D721Med (cell line): ENCODE results near the gene GRID2.

Experiments used
- DNase-seq: peaks from one replicate; pipeline ENCODE4 v3.0.0; 2011; ENCODE audit warnings: low spot score; ENCODE audit not compliant: insufficient read length
- FAIRE-seq: peaks from 2 replicates; lab custom pipeline; 2011; peaks lifted over from hg19 to GRCh38; lab: Jason Lieb, UNC
- TF ChIP-seq, protein P1 (sequence below): IDR thresholded peaks from 2 replicates; pipeline ENCODE4 v1.5.1; 2012; ENCODE audit warnings: mild to moderate bottlenecking, control low read depth; ENCODE audit not compliant: insufficient read depth; ENCODE audit errors: missing control alignments

Gene GRID2

GRCh38 chr4:92992758-92993157 lies 689.0 kb downstream of the GRID2 start:
- DNase-seq = no peak
- no peak for FAIRE-seq
- TF ChIP-seq, protein P1, sequence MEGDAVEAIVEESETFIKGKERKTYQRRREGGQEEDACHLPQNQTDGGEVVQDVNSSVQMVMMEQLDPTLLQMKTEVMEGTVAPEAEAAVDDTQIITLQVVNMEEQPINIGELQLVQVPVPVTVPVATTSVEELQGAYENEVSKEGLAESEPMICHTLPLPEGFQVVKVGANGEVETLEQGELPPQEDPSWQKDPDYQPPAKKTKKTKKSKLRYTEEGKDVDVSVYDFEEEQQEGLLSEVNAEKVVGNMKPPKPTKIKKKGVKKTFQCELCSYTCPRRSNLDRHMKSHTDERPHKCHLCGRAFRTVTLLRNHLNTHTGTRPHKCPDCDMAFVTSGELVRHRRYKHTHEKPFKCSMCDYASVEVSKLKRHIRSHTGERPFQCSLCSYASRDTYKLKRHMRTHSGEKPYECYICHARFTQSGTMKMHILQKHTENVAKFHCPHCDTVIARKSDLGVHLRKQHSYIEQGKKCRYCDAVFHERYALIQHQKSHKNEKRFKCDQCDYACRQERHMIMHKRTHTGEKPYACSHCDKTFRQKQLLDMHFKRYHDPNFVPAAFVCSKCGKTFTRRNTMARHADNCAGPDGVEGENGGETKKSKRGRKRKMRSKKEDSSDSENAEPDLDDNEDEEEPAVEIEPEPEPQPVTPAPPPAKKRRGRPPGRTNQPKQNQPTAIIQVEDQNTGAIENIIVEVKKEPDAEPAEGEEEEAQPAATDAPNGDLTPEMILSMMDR = no peak

- FAIRE-seq (no peak), DNase-seq (no peak)
- TF ChIP-seq, protein P1 = no peak
Measured at GRCh38 chr4:92994727-92995126, 691.0 kb downstream of the GRID2 start.

DNA sequence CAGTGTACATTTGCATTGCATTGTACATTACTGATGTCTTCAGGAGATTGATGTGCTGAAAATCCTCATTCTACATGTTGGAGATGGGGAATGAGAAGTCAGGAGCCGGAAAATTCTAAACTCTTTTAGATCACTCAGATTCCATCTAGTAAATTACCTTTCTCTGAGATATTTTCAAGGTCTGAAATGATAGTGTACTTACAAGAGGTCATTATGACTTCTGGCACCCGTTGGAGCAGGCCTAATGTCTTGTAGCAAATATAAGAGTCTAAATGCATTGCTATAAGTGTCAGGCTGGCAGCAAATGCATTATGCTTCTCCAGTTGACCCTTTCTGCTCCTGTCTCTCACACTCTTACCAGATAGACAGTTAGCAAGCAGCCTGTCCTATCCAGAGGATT lies 692.8 kb downstream of the GRID2 start:
- TF ChIP-seq, protein P1 = no peak
- DNase-seq (no peak), FAIRE-seq (no peak)

GRCh38 chr4:93000910-93001309 lies 697.1 kb downstream of the GRID2 start:
- TF ChIP-seq, protein P1 = no peak
- DNase-seq (no peak), FAIRE-seq (no peak)

GRCh38 chr4:93002240-93002639 lies 698.5 kb downstream of the GRID2 start:
- FAIRE-seq = no peak
- no peak for DNase-seq
- TF ChIP-seq, protein P1 = no peak

GRCh38 chr4:93016350-93016749 lies 712.6 kb downstream of the GRID2 start:
- FAIRE-seq = no peak
- no peak for DNase-seq

DNA sequence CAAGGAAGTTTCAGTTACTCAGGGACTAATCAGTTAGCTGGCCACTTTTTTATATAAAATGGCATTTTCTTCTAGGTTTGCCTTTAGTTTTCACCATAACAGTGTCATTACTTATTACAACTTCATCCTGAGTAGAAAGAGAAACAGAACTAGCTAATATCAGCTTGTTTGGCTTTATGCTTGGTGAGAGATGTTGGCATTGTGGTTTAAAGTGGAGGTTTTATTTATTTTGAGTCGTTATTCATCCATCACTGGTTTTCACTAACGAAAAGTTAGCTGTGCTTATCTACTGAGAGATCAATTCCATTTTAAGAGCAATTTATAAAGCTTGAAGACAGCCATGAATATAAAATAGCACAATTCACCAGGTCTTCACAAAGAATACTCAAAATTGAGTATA lies 714.5 kb downstream of the GRID2 start:
- TF ChIP-seq, protein P1 = no peak
- no peak for FAIRE-seq

More at GRCh38 chr4:93016350-93016749, 712.6 kb downstream of the GRID2 start:
- TF ChIP-seq, protein P1 = no peak

More for the DNA sequence above, 714.5 kb downstream of the GRID2 start:
- no peak for DNase-seq
